Stimulated activated CD8-positive, alpha-beta memory T cell treated with anti-CD3 and anti-CD28 coated beads, Interleukin-2, amount 100 ng/mL, for 48 hours (primary cell): ENCODE data around the gene GUCY2C.
A peak's percentile ranks its signal among the peaks of the same experiment; 100 is the strongest.
"Not testable (repeated sequence)": the region's sequence is repeated elsewhere in the genome, so short reads cannot be mapped to it uniquely, and the experiment has no call there.

Experiments
- DNase-seq, 2 donors: peaks; one replicate each; pipeline ENCODE4 v3.0.0-alpha.2; 2020; ENCODE audit warnings: low read depth in 2 of 2

GUCY2C gene

DNA sequence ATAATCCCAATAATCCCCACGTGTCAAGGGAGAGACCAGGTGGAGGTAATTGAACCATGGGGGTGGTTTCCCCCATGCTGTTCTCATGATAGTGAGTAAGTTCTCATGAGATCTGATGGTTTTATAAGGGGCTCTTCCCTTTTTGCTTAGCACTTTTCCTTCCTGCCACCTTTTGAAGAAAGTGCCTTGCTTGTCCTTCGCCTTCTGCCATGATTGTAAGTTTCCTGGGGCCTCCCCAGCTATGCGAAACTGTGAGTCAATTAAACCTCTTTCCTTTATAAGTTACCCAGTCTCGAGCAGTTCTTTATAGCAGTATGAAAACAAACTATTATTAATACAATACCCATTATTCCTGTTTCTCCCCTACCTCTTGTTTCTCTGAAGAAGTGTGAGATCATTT, 14.2 kb downstream of the GUCY2C start:
- DNase-seq: not testable (repeated sequence)

DNA sequence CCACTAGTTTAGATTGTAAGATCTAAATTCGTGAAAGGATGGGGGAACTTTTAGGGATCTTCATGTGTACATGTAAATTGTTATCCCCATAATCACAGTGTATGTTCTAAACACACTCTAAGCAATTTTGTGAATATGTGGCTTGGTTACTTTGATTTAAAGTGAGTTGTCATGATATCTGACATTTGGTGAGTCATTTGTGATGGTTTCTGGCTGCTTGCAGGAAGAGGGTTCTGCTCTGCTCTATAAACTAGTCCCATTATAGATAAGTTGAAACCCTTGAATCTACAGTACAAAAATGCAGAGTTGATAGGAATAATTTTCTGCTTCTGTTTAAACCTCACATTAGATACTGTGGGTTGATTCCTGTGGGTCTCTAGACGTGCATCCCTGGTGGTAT, 14.8 kb downstream of the GUCY2C start:
- DNase-seq: no peak

DNA sequence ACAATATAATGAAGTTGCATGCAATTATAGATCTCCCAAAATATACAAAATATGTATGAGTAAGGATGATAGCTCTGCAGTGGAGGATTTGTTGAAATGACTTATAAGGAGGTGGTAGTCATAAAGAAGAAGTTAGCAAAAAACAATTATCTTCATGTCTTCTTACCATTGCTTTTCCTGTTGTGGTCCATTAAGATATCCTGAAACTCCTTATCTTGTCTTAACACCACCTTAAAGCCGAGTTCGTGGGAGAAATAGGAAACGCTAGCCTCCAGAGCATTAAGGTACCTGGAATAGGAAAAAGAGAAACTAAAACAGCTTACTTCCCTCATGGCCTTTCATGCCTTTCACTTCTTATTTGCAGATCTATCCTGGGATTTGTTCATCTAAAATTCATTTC, 15.2 kb downstream of the GUCY2C start:
- DNase-seq: no peak

DNA sequence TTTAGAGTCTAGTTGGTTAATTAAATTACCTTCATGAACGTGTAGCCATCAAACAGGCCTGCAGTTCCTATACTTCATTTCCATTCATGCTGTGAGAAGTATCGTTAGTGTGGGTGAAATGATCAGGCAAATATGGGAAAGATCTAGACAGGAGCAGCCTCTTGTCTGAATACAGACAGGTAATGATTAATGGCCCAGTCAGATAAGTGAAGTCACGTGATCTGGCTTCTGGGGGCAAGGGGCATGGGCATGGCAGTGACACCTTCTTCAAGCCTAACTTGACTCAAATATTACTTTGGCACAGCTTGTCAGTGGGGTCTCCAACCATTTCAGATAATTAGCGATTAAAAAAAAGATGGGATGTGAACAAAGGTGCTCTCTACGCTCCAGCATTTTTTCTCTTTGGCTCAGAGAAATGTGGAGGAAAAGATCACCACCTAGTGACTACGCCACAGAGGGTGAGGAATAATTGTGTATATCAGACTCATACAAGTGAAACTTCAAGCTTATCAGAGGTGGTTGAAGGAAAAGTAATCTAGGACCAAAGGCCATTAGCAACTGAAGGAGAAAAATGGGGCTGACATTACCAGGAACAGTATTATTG, 17.8 kb downstream of the GUCY2C start:
- no peak for DNase-seq

DNA sequence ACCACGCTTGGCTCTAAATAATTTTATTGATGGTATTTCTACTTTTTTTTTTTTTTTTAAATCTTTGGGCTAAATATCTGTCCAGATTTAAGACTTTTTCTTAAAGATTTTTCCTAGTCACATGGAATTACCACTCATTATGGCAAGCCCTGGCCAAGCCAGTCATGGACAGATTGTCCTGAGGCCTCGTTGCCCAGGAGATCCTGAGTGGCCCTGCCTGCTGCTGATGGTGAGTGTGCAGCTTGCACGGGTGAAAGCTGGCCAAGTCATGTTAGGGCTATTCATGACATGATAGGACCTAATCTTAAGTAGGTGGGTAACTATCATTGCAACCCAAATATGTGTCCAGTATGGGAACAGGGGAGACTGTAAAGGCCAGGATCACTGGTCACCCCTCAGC, 27.8 kb downstream of the GUCY2C start:
- DNase-seq: no peak

DNA sequence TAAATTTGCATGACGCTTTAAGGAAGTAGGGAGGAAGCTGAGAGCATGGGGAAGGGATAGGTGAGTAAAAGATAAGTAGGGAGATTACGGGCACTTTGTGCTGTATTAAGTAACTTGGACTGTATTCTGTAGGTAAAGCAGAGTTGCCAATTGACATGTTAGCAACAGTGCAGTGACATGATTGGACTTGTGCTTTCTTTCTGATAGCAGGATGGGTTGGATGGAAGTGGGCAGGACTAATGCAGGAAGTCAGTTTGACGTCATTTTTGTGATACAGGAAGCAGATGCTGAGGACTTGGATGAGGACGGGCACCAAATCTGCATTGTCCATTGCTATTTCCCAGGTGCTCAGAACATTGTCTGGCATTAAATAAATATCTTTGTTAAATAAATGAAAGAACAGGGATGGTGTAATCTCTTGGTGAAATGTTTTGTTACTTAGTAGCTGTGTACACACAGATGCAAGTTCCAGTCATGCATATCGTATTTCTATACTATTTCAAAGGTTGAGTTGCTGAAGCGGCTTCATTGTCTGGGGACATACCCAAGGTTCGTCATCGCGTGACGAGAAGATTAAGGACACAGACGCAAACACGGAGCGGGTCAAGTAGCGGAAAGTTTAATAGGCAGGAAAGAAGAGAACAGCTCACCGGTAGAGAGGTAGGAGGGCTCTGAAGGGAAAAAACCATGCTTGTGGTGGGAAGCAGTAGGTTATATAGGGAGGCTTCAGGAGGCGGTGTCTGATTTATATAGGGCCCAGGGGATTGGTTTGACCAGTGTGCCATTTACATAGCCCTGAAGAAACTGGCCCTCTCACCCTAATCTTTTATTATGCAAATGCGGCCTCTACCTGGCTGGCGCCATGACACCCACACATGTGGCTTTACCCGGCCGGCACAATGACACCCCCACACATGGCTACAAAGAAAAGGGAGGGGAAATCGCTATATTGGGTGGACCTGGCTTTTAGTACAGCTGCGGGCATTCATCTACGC, 30.7 kb downstream of the GUCY2C start:
- DNase-seq: no peak

DNA sequence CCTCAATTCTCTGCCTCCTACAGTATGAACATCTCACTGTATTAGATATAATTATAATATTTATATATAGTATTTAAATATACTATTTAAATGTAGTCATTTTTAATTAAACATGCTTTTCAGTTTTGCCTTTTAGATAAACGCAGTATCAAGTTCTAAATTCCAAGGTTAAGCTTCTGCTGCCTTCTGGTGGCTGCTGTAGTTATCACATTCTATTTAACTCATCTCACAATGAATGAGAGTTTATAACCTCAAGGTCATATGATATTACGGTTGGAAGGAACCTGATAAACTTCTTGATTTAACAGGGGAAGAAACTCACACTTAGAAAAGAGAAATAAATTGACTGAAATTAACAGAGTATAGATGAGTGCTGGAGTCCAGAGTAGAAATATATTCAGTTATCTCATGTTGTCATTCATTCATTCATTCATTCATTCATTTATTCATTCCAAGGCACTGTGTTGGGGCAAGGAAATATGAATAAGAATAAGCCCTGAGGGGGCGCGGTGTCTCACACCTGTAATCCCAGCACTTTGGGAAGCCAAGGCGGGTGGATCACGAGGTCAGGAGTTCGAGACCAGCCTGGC, 31.9 kb downstream of the GUCY2C start:
- DNase-seq: no peak

DNA sequence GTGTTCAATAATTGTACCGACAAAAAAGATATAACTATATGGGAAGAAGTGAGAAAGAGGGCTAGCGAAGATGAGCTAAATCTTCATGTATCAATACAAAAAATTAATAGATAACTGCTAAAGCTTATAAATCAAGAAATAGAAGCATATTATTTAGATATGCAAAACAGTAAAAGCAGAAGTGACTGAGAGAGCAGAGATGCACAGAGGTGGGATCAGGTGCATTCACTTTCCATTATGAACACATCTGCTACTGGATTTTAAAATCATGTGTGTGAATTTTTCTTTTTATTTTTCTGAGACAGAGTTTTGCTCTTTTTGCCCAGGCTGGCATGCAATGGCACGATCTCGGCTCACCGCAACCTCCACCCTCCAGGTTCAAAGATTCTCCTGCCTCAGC, 33.4 kb downstream of the GUCY2C start:
- no peak for DNase-seq

DNA sequence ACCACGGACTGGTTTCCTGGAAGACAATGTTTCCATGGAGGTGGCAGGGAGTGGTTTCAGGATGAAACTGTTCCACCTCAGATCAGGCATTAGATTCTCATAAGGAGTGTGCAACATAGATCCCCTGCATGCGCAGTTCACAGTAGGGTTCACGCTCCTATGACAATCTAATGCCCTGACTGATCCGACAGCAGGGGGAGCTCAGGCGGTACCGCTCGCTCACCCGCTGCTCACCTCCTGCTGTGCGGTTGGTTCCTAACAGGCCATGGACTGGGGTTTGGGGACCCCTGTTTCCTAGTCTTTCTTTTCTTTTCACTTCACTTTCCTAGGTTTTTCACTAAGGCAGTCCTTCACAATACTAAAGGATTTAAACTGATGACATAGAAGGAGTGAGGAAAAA, 39.6 kb downstream of the GUCY2C start:
- no peak for DNase-seq

DNA sequence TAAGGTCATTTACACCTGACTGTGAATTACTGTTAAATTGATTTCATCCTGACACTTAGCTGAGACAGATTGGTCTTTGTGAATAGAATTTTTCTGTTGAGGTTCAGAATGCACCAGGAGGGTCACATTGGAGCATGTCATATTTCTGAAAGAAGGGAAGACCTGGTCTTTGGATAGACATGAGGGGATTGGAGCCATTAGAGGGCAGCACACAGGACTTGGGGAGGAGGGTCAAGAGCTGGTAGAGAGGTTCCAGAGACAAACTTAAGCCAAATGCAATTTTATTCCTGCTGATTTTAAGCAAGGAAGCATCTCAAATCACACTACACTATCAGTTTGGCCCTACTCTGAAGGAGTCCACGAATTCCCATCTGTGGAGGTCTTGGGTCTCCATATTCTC, 41.1 kb downstream of the GUCY2C start:
- no peak for DNase-seq

DNA sequence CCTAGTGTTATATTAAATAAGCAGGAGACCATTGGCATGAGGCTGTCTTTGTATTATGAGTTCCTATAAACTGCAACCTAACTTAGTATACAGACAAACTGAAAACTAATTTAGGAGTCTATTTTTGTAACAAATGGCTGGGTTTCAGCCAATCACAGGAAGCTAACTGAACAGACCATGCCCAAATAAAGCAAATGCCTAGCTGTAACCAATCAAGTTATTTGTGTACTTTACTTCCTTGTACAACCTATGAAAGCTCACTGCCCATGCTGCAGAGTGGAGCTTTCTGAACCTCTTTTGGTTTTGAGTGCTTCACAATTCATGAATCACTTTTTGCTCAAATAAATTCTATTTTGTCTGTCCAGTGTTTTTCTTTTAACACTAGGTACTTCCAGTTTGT, 41.6 kb downstream of the GUCY2C start:
- DNase-seq: no peak

DNA sequence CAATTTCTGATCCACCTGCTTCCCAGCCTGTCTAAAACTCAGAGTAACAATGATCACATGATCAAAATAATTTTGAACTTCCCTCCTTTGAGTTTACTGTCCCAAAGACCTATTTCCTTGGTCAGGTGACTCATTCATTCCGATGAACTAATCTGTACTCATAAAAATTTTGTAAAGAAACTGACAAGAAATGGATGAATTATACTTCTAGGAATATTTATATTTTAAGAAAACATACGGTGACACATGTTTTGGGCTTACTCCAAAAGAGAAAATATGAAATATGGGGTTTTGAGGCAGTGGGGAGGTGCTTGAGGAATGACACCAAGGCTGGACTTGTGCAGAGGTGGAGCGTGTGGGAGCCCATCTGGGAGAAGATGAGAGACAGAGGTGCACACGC, 42.0 kb downstream of the GUCY2C start:
- DNase-seq: no peak

DNA sequence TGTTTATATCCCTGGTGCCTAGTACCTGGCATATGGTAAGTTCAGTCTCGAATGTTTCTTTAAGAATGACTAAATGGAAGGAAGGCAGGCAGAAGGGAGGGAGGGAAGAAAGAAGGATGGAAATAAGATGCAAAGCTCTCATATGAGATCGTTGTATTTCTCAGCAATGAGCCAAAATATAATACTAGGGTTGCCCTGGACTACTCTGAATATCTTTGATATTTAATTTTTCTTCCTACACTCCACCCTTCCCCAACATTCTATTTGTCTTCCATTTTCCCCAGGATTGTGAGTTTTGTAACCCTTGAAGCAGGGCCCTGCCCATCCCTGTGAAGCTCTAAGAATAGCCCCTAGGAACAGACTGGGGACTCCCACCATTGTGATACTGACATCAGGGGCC, 43.9 kb downstream of the GUCY2C start:
- no peak for DNase-seq

DNA sequence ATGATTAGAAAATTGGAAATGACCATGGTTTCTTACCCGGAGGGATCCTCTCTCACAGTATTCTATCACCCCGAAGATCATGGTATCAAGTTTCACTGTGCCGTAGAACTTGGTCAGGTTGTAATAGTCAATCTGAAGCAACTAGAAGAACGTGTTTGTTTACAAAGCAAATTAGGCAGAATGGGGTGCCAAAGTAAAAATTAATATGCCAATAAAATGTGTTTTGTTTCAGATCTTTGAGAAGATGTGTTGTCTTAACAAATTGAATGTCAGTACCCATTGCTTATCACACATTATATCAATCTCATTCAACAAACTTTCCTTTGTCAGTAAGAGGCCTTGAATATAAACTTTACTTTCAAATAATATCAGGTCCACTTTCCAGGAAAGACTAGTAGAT, 45.0 kb downstream of the GUCY2C start:
- no peak for DNase-seq

DNA sequence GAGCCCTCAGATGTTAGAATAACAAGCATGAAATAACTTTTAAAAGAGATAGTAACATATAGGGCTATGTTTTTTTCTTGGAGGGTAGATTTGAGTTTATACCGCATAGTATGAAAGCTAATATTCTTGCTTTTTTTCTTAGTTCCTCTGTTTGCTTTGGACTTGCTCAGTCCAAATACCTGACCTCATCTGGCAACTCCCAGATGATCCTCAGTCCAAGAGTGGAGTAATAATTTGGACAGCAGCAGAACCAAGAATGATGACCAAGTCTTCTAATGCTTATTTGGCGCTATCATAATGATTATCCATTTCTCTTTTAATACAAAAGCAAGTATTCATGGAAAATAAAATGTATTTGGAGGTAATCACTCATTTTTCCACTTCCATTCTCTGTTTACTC, 45.6 kb downstream of the GUCY2C start:
- DNase-seq: no peak

DNA sequence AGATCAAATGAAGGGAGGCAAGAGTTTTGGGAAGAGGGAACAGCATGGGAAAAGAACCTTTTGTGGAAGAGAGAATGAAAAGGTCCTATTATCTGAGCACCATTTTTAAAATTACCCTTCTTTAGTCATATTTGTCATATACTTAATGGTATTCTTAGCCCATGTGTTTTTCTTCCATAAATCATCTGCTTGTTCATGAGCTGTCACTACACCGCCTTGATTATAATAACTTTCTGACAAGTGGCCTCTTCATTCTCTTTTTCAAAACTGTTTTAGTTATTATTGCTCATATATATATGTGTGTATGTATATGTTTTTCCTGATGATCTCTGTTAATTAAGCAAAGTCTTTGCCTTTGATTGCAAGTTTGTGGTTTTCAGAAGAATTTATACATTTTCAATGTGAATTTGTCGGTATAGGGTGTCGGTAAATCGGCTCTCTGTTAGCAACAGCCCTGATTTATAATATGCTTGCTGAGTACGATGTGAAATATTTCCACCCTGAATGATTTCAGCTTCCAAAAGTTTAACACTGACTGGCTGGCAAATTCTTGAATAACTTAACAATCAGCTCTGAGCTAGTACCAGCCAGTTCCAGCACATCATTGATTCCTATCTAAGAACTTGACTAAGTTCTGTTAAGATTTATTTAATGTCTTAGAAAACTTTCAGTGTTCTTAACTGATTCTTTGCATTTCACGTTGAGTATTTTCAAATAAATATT, 49.2 kb downstream of the GUCY2C start:
- no peak for DNase-seq

DNA sequence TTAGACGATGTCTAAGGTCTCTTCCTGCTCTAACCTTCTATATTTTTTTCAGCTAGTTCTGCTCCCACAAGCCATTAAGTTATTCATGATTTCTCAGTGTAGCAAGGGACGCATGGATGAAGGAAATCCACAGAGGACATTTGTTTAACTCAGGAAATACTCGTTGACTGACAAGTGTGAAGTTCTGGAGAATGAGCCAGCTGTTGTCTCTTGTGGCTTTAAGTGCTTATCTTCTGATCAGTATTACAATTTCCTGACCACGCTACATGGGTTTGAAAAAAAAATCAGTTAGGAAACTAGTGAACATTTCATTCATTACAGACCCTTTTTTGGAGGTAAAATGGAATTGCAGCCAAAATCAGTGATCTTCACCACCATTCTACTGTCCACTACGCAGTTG, 53.1 kb downstream of the GUCY2C start:
- no peak for DNase-seq

DNA sequence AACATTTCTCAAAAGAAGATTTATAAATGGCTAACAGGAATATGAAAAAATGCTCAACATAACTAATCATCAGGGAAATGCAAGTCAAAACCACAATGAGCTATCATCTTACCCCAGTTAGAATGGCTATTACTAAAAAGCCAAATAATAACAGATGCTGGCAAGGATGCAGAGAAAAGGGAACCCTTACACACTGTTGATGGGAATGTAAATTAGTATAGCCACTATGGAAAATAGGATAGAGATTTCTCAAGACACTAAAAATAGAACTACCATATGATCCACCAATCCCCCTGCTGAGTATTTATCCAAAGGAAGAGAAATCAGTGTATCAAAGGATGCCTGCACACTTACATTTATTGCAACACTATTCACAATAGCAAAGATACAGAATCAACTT, 58.3 kb downstream of the GUCY2C start:
- no peak for DNase-seq

DNA sequence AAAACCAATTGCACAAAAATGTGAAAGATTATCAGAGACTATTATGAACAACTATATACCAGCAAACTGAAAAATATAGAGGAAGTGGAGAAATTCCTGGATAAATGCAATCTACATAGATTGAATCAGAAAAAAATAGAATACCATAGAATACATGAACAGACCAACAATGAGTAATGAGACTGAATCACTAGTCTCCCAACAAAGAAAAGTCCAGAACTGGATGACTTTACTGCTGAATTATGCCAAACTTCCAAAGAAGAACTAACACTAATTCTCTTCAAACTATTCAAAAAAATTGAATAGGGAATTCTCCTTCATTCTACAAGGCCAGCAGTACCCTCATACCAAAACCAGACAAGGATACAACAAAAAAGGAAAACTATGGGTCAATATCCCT, 60.6 kb downstream of the GUCY2C start:
- no peak for DNase-seq

DNA sequence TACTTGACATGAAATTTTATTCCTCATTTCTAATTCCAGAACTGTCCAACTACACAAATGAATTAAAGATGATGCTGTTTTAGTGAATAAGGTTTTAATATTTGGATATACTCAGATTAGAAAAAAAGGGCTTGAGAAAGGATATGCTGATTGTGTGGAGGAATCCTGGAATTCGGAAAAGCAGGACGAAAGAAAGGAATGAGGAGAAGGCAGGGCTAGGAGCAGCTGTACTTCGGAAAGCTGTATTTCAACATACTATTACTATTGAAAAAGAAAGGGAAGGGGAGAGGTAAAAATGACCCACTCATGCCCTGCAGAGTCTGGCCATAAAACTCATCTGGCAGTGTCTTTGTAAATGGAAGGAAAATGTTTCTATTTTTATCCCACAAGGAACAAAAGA, 65.6 kb downstream of the GUCY2C start:
- no peak for DNase-seq

DNA sequence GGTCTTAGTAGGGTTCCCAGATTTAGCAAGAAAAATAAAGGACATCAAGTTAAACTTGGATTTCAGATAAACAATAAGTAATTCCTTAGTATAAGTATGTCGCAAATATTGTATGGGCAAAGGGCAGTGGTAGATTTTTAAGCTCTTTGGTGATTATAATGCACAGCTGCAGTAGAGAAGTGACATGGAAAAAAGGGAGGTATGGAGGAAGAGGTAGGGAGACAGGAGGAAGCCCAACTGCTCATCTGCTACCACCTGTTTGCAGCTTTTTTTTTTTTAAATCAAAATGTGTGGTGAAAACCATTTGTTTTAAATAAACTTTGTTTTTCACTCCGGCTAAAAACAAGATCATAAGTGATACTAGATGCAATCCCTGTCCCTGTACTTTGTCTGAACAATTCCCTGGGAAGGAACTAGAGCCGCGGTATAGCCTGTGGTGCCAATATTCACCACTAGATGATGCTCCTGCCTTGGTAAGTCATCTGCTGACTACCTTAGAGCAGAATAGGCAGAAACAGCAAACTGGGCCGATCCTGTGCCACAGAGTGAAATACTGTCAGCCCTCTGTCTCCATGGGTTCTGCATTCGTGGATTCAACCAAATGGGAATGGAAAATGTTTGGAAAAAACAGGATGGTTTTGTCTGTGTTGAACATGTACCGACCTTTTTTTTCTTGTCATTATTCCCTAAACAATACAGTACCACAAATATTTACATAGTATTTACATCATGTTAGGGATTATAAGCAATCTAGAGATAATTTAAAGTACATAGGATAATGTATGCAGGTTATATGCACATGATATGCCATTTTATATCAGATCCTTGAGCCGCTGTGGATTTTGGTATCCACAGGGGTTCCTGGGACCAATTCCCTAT, 66.3 kb downstream of the GUCY2C start:
- DNase-seq: peak; percentile 19 to 51
